Tongue (tissue), 2 donors: ENCODE measurements around the gene LSM12. TPM values are rescaled to one million over a fixed set of nuclear protein-coding genes. Genes with fewer than 3 reads are reported as not detected.

ENCODE experiments used
- DNase-seq: peaks from one replicate; pipeline ENCODE4 v3.0.0-alpha.2; 2015
- total RNA-seq: library from RNA; depleted of rRNA; stranded (reverse); fragments of >200 nt; gene quantifications from one replicate; pipeline ENCODE4 v1.2.3, GENCODE V29; 2014

The LSM12 gene
- total RNA-seq, 1 donor from 2014 or later: 22.6 TPM

GRCh38 chr17:44095647-44096496, 29.4 kb upstream of the LSM12 start:
- peak; percentile 97 for DNase-seq

DNA sequence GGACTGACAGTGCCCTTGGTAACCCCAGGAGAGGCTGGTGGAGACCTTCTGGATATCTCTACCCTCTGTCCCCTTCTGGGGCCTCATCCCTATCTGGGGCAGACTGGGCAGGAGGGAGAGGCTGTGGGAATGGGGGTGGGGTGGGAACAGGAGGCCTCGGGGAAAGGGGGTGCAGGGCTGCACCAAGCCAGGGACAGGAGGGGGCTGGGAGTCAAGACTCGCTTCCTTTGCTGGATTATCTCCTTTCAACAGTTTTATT, 28.8 kb upstream of the LSM12 start:
- no peak for DNase-seq

- DNase-seq: no peak
These were observed 28.4 kb upstream of the LSM12 start for GRCh38 chr17:44094701-44095387.

DNA sequence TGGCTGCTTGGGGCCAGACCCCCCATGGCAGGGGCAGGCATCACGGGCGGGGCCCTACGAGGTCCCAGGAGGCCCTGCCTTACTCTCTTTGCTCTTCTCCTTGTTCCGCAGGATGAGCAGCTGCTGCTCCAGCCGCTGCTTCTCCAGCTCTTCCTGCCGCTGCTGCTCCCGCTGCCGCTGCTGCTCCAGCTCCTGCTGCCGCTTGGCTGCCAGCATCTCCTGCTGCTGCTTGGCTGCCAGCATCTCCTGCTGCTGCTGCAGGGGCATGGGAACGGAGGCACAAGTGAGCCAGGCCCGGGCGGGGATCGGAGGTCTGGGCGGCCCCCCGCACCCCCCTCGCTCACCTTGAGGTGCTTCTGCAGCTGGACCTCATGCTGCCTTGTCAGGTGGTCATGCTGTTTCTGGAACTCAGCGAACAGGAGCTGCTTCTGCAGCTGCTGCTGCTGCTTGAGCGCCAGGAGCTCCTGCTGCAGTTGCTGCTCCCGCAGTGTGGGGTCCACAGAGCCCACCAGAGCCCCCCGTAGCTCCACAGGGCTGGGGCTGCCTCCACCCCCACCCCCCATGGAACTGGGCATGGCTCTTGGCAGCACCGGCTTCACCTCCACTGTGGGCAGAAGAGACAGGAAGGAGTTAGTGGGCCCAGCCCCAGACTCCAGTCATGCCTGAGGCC, 26.9 kb upstream of the LSM12 start:
- DNase-seq: peak; percentile 61

GRCh38 chr17:44092051-44092450, 25.6 kb upstream of the LSM12 start:
- no peak for DNase-seq

- no peak for DNase-seq
These were observed 24.9 kb upstream of the LSM12 start for GRCh38 chr17:44091200-44091997.

- no peak for DNase-seq
These were observed 21.8 kb upstream of the LSM12 start for GRCh38 chr17:44088254-44088653.

DNA sequence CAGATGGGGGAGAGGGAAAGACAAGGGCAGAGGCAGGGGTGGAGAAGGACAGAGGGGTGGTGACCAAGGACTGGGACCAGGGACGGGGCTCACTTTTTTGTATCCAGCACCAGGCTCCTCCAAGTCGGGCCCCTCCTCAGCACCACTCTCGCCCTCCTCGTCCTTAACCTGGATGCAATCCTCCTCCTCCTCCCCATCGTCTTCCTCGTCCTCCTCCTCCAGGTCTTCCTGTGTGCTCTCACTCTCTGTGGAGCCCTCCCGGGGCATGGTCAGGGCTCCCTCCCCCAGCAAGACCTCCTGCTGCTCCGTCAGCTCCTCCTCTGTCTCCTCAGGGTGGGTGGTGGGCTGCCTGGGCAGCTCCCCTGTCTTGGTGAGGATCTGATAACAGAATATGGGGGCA, 20.8 kb upstream of the LSM12 start:
- no peak for DNase-seq

DNA sequence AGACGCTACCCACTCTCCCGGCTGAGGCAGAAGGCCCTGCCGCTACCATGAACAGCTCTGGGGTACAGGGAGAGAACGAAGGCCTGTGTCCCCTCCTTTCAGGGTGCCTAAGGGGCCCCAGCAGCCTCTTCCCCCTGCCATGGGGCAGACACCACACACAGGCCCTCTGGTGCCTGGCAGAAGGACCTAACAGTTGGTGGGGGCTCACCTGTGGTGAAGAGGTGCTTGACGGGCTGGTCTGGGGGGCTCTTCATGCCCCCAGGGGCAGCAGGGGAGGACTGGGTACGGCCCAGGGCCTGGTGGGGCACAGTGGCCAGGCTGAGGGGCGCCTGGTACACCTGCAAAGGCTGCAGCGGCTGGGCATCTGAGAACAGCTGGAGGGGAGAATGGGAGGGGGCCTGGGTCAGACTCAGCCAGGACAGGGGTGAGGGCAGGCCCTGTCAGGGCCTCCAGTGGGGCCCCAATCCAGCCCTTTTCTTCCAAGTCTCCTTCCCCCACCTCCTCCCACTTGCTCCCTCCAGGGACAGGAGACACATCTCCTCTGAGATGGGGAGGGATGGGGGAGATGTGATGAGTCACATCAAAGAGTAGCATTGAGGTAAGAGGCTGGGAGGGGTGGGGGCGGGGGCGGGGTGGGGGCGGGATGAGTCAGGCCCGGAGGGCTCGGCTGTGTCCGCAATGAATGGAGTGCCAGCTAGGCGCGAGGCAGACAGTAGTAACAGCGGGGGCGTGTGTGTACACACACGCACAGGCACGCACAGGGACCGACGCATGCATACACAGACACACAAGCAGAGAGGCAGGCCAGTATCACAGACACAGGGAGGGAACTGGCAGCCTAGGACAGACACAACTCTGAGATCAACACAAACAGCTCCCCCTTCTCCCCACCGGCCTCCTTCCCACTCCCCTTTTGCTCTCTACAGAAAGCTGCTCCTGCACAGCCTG, 20.2 kb upstream of the LSM12 start:
- DNase-seq: peak; percentile 41

GRCh38 chr17:44085908-44086307, 19.4 kb upstream of the LSM12 start:
- DNase-seq: no peak

DNA sequence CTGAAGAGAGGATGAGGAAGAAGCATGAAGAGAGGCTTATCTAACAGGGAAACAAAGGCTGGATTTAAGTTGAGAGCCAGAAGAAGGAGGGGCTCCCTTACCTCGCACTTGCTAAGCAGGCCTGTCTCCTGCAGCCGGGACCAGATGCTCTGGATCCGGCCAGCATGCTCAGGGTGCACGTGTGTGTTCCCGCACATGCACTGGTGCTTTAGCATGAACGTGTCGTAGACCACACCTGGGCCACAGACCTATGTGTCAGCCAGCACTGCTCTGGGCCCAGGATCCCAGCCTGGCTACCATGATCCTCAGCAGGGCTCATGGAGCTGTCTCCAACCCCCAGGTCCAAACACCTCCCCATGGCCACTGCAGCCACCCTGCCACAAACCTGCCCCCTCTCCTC, 18.4 kb upstream of the LSM12 start:
- DNase-seq: no peak

GRCh38 chr17:44084131-44084538, 17.7 kb upstream of the LSM12 start:
- DNase-seq: no peak

- no peak for DNase-seq
These were observed 16.9 kb upstream of the LSM12 start for GRCh38 chr17:44083250-44083849.

DNA sequence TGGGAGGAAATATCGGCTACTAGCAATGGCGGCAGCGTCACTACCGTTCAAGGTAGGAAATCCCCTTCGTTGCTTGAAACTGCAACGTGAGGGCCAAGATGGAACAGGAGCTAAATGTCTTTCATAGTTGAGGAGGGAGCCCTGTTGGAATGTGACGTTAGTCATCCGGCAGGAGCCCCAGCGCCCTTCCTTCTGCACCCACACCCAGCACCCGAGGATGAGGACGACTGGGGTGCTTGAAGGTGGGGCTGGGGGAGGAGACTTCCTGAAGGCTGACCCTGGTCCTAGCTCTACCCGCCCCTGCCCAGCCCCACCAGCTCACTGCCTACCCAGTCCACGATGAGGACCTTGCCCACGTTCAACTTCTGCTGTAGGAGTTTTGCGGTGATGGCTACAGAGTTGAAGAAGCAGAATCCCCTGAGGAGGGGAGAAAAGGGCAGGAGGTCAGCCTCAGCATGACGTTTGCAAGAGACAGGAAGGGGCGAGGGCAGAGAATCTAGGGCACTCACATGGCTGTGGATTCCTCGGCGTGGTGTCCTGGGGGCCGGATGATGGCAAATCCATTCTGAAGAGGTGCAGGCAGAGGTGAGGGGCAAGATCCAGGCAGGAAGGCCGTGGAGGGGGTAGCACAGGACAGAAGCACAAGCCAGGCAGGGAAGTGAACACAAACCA, 15.9 kb upstream of the LSM12 start:
- no peak for DNase-seq

- no peak for DNase-seq
These were observed 15.2 kb upstream of the LSM12 start for GRCh38 chr17:44081681-44082080.

DNA sequence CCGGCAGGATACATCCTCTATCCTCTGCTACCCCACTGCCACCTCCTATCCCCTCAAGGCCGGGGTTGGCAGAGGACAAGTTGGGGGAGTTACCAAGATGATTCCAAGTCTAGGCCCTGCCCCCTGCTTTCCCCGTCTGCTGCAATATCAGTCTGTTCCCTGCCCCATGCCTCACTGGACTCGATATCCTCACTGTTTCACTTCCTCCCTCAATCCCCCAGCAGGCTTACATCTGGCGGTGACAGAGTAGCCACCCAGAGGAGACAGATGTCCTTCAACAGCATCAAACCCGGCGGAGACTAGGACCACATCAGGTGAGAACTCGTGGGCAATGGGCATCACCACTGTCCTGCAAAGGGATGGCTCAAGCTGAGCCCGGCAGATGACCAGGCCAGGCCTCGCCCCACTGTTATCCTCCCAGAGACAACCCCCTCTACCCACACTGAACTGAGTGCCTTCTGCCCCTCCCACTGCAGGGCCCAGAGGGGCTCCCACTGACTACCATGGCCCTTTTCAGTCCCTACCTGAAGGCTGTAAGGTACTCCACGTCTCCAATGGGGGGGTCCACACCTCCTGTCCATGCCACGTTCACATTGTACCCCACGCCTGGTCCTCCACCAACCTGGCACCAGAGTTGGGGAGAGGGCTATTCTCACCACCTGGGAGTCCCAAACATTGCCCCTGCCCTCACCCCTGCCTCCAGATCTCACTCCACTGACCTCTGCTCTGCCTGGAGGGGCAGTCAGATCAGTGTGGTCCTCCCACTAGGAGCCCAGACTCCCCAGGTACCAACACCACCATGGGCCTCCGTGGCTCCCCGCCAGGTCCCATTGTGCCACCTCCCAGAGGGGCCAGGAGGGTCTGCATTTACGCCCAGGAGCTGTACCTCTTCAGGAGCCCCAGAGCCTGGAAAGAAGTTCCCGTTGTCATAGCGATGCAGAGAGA, 13.7 kb upstream of the LSM12 start:
- no peak for DNase-seq

DNA sequence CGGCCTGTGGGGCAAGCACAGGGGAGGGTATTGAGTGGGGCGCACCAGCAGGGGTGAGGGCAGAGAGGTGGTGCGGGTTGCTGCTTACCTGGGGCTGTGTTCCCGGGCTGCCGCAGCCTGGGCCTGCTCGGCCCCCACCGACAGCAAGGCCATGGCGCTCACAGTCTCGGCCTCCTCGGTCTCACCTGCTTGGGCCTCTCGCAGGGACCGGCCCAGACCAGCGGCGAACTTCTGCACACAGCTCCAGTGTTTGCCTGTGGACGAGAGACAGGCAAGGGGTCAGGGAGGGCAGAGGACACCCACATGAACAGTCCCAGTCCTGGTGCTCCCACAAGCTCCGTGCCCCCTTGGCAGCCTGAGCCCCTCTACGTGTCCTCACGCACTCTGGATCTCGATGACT, 11.9 kb upstream of the LSM12 start:
- DNase-seq: no peak

DNA sequence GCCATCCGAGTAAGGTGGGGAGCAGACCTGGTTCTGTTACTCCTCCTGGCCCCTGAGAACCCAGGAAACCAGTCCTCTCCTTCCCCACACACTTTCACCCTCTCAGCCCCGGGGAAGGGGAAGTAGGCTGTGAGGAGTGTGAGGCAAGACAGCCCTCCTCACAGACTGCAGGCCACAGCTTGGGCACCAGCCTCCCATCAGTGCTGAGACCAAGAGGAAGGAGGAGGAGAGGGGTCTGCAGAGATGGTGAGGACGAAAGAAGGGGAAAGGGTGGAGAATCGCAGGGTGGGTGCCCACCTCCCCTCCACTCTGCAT, 11.1 kb upstream of the LSM12 start:
- no peak for DNase-seq
